Measurements from ENCODE around the gene COLEC11. TPM values are rescaled to one million over a fixed set of nuclear protein-coding genes. Genes with fewer than 3 reads are reported as not detected.
"Not testable (repeated sequence)": the region's sequence is repeated elsewhere in the genome, so short reads cannot be mapped to it uniquely, and the experiment has no call there.

Gene COLEC11
- total RNA-seq, 1 donor from 2014 or later: 1.1 TPM

- ATAC-seq; intact Hi-C loops (cut with DNase I): not testable (repeated sequence)
- peak; percentile 40 for DNase-seq (ENCODE audit: low spot score)
Measured at GRCh38 chr2:3615541-3616200, 20.8 kb downstream of the COLEC11 start.

- ATAC-seq; DNase-seq (ENCODE audit: low spot score); intact Hi-C loops (cut with DNase I): not testable (repeated sequence)
Measured at GRCh38 chr2:3616435-3617197, 21.7 kb downstream of the COLEC11 start.

GRCh38 chr2:3617198-3617890, 22.4 kb downstream of the COLEC11 start:
- DNase-seq (ENCODE audit: low spot score) (peak; percentile 28), ATAC-seq (no peak)
- intact Hi-C loops (cut with DNase I): no loop called here

- ATAC-seq: no peak
- DNase-seq (ENCODE audit: low spot score): no peak
- intact Hi-C loops (cut with DNase I): no loop called here
Measured at GRCh38 chr2:3618367-3618766, 23.5 kb downstream of the COLEC11 start.

GRCh38 chr2:3619033-3619432, 24.1 kb downstream of the COLEC11 start:
- intact Hi-C loops (cut with DNase I): no loop called here
- ATAC-seq: no peak
- DNase-seq (ENCODE audit: low spot score): no peak

- DNase-seq (ENCODE audit: low spot score); intact Hi-C loops (cut with DNase I); ATAC-seq: not testable (repeated sequence)
Measured at GRCh38 chr2:3619661-3620060, 24.7 kb downstream of the COLEC11 start.

- no peak for DNase-seq (ENCODE audit: low spot score)
- no peak for ATAC-seq
- intact Hi-C loops (cut with DNase I): no loop called here
Measured at GRCh38 chr2:3620834-3621233, 25.9 kb downstream of the COLEC11 start.

GRCh38 chr2:3622967-3623366, 28.1 kb downstream of the COLEC11 start:
- DNase-seq (ENCODE audit: low spot score): no peak

GRCh38 chr2:3624059-3624794, 29.3 kb downstream of the COLEC11 start:
- ATAC-seq: no peak
- intact Hi-C loops (cut with DNase I): no loop called here
- DNase-seq (ENCODE audit: low spot score): peak; percentile 28

More at GRCh38 chr2:3622967-3623366, 28.1 kb downstream of the COLEC11 start:
- intact Hi-C loops (cut with DNase I): no loop called here
- no peak for ATAC-seq

GRCh38 chr2:3625186-3625585, 30.3 kb downstream of the COLEC11 start:
- peak; percentile 38 for DNase-seq (ENCODE audit: low spot score)
- intact Hi-C loops (cut with DNase I): no loop called here
- ATAC-seq: no peak

GRCh38 chr2:3626118-3626811, 31.4 kb downstream of the COLEC11 start:
- DNase-seq (ENCODE audit: low spot score) (peak; percentile 26), ATAC-seq (peak; percentile 78)
- intact Hi-C loops (cut with DNase I): no loop called here

GRCh38 chr2:3626812-3627499, 32.0 kb downstream of the COLEC11 start:
- ATAC-seq: no peak
- DNase-seq (ENCODE audit: low spot score): peak; percentile 47
- intact Hi-C loops (cut with DNase I): no loop called here

- ATAC-seq: no peak
- peak; percentile 33 for DNase-seq (ENCODE audit: low spot score)
- intact Hi-C loops (cut with DNase I): no loop called here
Measured at GRCh38 chr2:3627500-3628100, 32.7 kb downstream of the COLEC11 start.

- DNase-seq (ENCODE audit: low spot score): peak; percentile 44
Measured at GRCh38 chr2:3628241-3628679, 33.3 kb downstream of the COLEC11 start.

GRCh38 chr2:3628800-3629199, 33.9 kb downstream of the COLEC11 start:
- intact Hi-C loops (cut with DNase I): no loop called here

More at GRCh38 chr2:3628241-3628679, 33.3 kb downstream of the COLEC11 start:
- ATAC-seq: no peak
- intact Hi-C loops (cut with DNase I): no loop called here

GRCh38 chr2:3630631-3631030, 35.7 kb downstream of the COLEC11 start:
- intact Hi-C loops (cut with DNase I): no loop called here
- ATAC-seq (no peak), DNase-seq (ENCODE audit: low spot score) (peak; percentile 36)

More at GRCh38 chr2:3628800-3629199, 33.9 kb downstream of the COLEC11 start:
- DNase-seq (ENCODE audit: low spot score) (peak; percentile 51), ATAC-seq (peak; percentile 6)

GRCh38 chr2:3631161-3631850, 36.4 kb downstream of the COLEC11 start:
- intact Hi-C loops (cut with DNase I): no loop called here
- ATAC-seq (no peak), DNase-seq (ENCODE audit: low spot score) (peak; percentile 38)

Measured in sciatic nerve (tissue), 2 donors.